Activated naive CD4-positive, alpha-beta T cell treated with Interleukin-2 at 50 U/mL for 16 hours (primary cell): ENCODE measurements around the gene WDR46.

Experiments
- DNase-seq: peaks from one replicate; pipeline ENCODE4 v3.0.0-alpha.2; 2020

The WDR46 gene

GRCh38 chr6:33252759-33253158 is 36.3 kb downstream of the WDR46 start:
- no peak for DNase-seq

GRCh38 chr6:33251395-33252012 is 37.5 kb downstream of the WDR46 start:
- DNase-seq, result no peak

- DNase-seq, result no peak
These were observed 38.3 kb downstream of the WDR46 start for GRCh38 chr6:33250731-33251130.

GRCh38 chr6:33249732-33250630 is 39.1 kb downstream of the WDR46 start:
- DNase-seq, result no peak

GRCh38 chr6:33248932-33249731 is 39.9 kb downstream of the WDR46 start:
- peak; percentile 97 for DNase-seq

- DNase-seq, result no peak
These were observed 40.5 kb downstream of the WDR46 start for GRCh38 chr6:33248643-33248931.

GRCh38 chr6:33247977-33248642 is 40.9 kb downstream of the WDR46 start:
- peak; percentile 93 for DNase-seq

GRCh38 chr6:33243476-33243875 is 45.6 kb downstream of the WDR46 start:
- no peak for DNase-seq

- no peak for DNase-seq
These were observed 47.1 kb downstream of the WDR46 start for GRCh38 chr6:33241968-33242367.

GRCh38 chr6:33237741-33238140 is 51.3 kb downstream of the WDR46 start:
- no peak for DNase-seq

GRCh38 chr6:33236852-33237251 is 52.2 kb downstream of the WDR46 start:
- no peak for DNase-seq

- no peak for DNase-seq
These were observed 52.7 kb downstream of the WDR46 start for GRCh38 chr6:33236328-33236727.

- DNase-seq, result no peak
These were observed 53.8 kb downstream of the WDR46 start for GRCh38 chr6:33235221-33235634.
